K562 (cell line): ENCODE data around the gene CSNK1G1. TPM values are rescaled to one million over a fixed set of nuclear protein-coding genes. Genes with fewer than 3 reads are reported as not detected.

Source experiments
- ATAC-seq: fragments of 200-7000 bp; cut with Tn5 transposase; 3 replicates; pipeline ENCODE4 v1.9.1; 2020; ENCODE audit warnings: moderate library complexity
- BruUV-seq: library from RNA; stranded (reverse); fragments of 400-500 nt; replicated peaks from 2 replicates; lab custom pipeline; 2021; lab: Mats Ljungman, UMichigan
- CTCF ChIA-PET: fragments of 300-600 bp; formaldehyde crosslinking; extraction: SDS; loops from one replicate; lab custom pipeline; 2021; ENCODE audit warnings: low intra/inter-chr PET ratio; lab: Yijun Ruan, JAX
- POLR2A ChIA-PET: fragments of 300-600, 350-650 bp; sonication (Branson Sonifier 250); formaldehyde crosslinking; extraction: SDS; loops from one replicate; lab custom pipeline; 2021; ENCODE audit warnings: antibody characterized with exemption, inconsistent platforms; lab: Yijun Ruan, JAX
- DNase-seq, 4 experiments: peaks; one replicate each; pipeline versions ENCODE4 v3.0.0 to v3.0.0-alpha.2; 2011 to 2018; ENCODE audit warnings: low spot score in 3 of 4, mixed read lengths in 3 of 4; ENCODE audit errors: extremely low read depth in 1 of 4
- FAIRE-seq: peaks from 2 replicates; lab custom pipeline; 2011; peaks lifted over from hg19 to GRCh38; lab: Jason Lieb, UNC
- H2AFZ ChIP-seq: 2 replicates; pipeline ENCODE4 v1.6.0; 2011; ENCODE audit warnings: low read depth, low read length, control low read depth, inconsistent platforms
- H3K27ac ChIP-seq: fragments of 200-600 bp; 3 replicates; pipeline ENCODE4 v1.8.0; 2011; ENCODE audit warnings: low read depth, mild to moderate bottlenecking, control low read depth, inconsistent platforms, low read length, moderate library complexity, mixed read lengths; ENCODE audit errors: extremely low read depth
- H3K27me3 ChIP-seq, 2 experiments: fragments of 300-600 bp in 1 of 2; 2 replicates in 1 of 2; 3 replicates in 1 of 2; pipeline versions ENCODE4 v1.6.0 to v1.8.0; 2011; ENCODE audit warnings: inconsistent platforms in 2 of 2, low read length in 2 of 2, mild to moderate bottlenecking in 1 of 2, mixed read lengths in 1 of 2, moderate library complexity in 1 of 2; ENCODE audit not compliant: control insufficient read depth in 2 of 2, insufficient read depth in 2 of 2
- H3K36me3 ChIP-seq: fragments of 300-600 bp; 3 replicates; pipeline ENCODE4 v1.8.0; 2011; ENCODE audit warnings: mild to moderate bottlenecking, low read length, inconsistent platforms; ENCODE audit not compliant: control insufficient read depth, insufficient read depth
- H3K4me1 ChIP-seq, 2 experiments: fragments of 200-600 bp in 1 of 2; replicated peaks in 1 of 2; 2 replicates in 1 of 2; 3 replicates in 1 of 2; pipeline versions ENCODE4 v1.5.1 to v1.8.0; 2011; ENCODE audit warnings: inconsistent platforms in 2 of 2, low read length in 2 of 2, mild to moderate bottlenecking in 1 of 2, mixed read lengths in 1 of 2, moderate library complexity in 1 of 2; ENCODE audit not compliant: control insufficient read depth in 2 of 2, insufficient read depth in 2 of 2
- H3K4me2 ChIP-seq: 2 replicates; pipeline ENCODE4 v1.6.1; 2011; ENCODE audit warnings: low read length, control low read depth, inconsistent platforms, mixed read lengths; ENCODE audit not compliant: insufficient read depth
- H3K4me3 ChIP-seq: fragments of 200-600 bp; sonication (generic), shearing (Covaris generic); 2 replicates; pipeline ENCODE4 v1.5.1; 2016; ENCODE audit warnings: control low read depth, inconsistent platforms
- H3K79me2 ChIP-seq: fragments of 200-600 bp; 3 replicates; pipeline ENCODE4 v1.8.0; 2011; ENCODE audit warnings: low read length, inconsistent platforms; ENCODE audit not compliant: control insufficient read depth, insufficient read depth
- H3K9ac ChIP-seq, 2 experiments: 2 replicates each; pipeline versions ENCODE4 v1.6.0 to v1.6.1; 2011; ENCODE audit warnings: low read depth in 2 of 2, low read length in 2 of 2, control low read depth in 1 of 2, inconsistent platforms in 1 of 2, mild to moderate bottlenecking in 1 of 2, mixed read lengths in 1 of 2; ENCODE audit not compliant: insufficient read depth in 1 of 2
- H3K9me1 ChIP-seq: one replicate; pipeline ENCODE4 v1.6.0; 2011; ENCODE audit warnings: inconsistent platforms, mild to moderate bottlenecking, low read length, moderate library complexity; ENCODE audit not compliant: control insufficient read depth, insufficient read depth
- H3K9me3 ChIP-seq: replicated peaks from 2 replicates; pipeline ENCODE4 v1.5.1; 2011; ENCODE audit warnings: low read depth, low read length, inconsistent platforms; ENCODE audit not compliant: control insufficient read depth, insufficient read depth
- H4K20me1 ChIP-seq: replicated peaks from 2 replicates; pipeline ENCODE4 v1.6.1; 2011; ENCODE audit warnings: low read length, inconsistent platforms, mixed read lengths; ENCODE audit not compliant: control insufficient read depth, insufficient read depth
- ARID1B ChIP-seq: fragments of 450-650 bp; IDR thresholded peaks from 2 replicates; pipeline ENCODE4 v1.6.1; 2016; ENCODE audit warnings: antibody characterized with exemption, mild to moderate bottlenecking, inconsistent platforms
- ARNT ChIP-seq, 2 experiments: fragments of 450-650 bp; IDR thresholded peaks; 2 replicates each; pipeline ENCODE4 v1.6.1; 2016; ENCODE audit warnings: mild to moderate bottlenecking in 1 of 2
- BCOR ChIP-seq: fragments of 450-650 bp; IDR thresholded peaks from 2 replicates; pipeline ENCODE4 v1.6.1; 2016
- CBX1 ChIP-seq: sonication (generic); IDR thresholded peaks from 2 replicates; pipeline ENCODE4 v1.6.1; 2016; ENCODE audit warnings: antibody characterized with exemption, low read depth, mild to moderate bottlenecking
- MAZ ChIP-seq, 2 experiments: fragments of 450-650 bp in 1 of 2; sonication (generic) in 1 of 2; formaldehyde crosslinking; IDR thresholded peaks in 1 of 2; conservative IDR thresholded peaks in 1 of 2; 2 replicates each; pipeline versions ENCODE4 v1.4.0 to v1.5.0; 2020; ENCODE audit warnings: mild to moderate bottlenecking in 1 of 2, missing genetic modification reagents in 1 of 2
- MCM5 ChIP-seq: fragments of 450-650 bp; IDR thresholded peaks from 2 replicates; pipeline ENCODE4 v1.6.1; 2016; ENCODE audit warnings: low read depth
- PHF21A ChIP-seq: fragments of 450-650 bp; IDR thresholded peaks from 2 replicates; pipeline ENCODE4 v1.6.1; 2017; ENCODE audit warnings: low read depth, borderline replicate concordance
- PHF8 ChIP-seq: fragments of 200-600 bp; sonication (generic); IDR thresholded peaks from 2 replicates; pipeline ENCODE4 v1.6.1; 2012; ENCODE audit warnings: mixed run types, mild to moderate bottlenecking, inconsistent platforms, low read length, moderate library complexity, borderline replicate concordance
- SAFB2 ChIP-seq: fragments of 200-400 bp; formaldehyde crosslinking; IDR thresholded peaks from 2 replicates; pipeline ENCODE4 v1.6.1; 2018; ENCODE audit warnings: borderline replicate concordance, low read length, low read depth, moderate library complexity; ENCODE audit not compliant: severe bottlenecking
- SMARCC2 ChIP-seq: fragments of 450-650 bp; IDR thresholded peaks from 2 replicates; pipeline ENCODE4 v1.6.1; 2017; ENCODE audit warnings: antibody characterized with exemption, moderate library complexity, mild to moderate bottlenecking, low read depth
- SOX6 ChIP-seq: fragments of 450-650 bp; IDR thresholded peaks from 2 replicates; pipeline ENCODE4 v1.6.1; 2014; ENCODE audit warnings: mild to moderate bottlenecking
- TAF1 ChIP-seq: IDR thresholded peaks from 2 replicates; pipeline ENCODE4 v1.6.1; 2011; ENCODE audit warnings: mild to moderate bottlenecking, low read length, moderate library complexity; ENCODE audit not compliant: insufficient read depth, control insufficient read depth, severe bottlenecking; ENCODE audit errors: extremely low read depth
- TBP ChIP-seq: optimal IDR thresholded peaks from 2 replicates; pipeline ENCODE3; 2011; ENCODE audit warnings: low read depth, low read length, improper control_type of control experiment
- TEAD1 ChIP-seq, 2 experiments: fragments of 450-650 bp in 1 of 2; sonication (generic) in 1 of 2; formaldehyde crosslinking; IDR thresholded peaks; 2 replicates each; pipeline versions ENCODE4 v1.4.0 to v1.8.0; 2020 to 2022; ENCODE audit warnings: mild to moderate bottlenecking in 2 of 2, missing genetic modification reagents in 1 of 2
- ZKSCAN8 ChIP-seq: fragments of 200-800 bp; sonication (Bioruptor generic); IDR thresholded peaks from 2 replicates; pipeline ENCODE4 v1.6.1; 2016; ENCODE audit warnings: missing genetic modification characterization, missing compliant biosample characterization
- WGBS: fragments of 100-300 bp; shearing (Covaris generic); methylation state at CpG from one replicate; pipeline ENCODE4 v1.1.6; 2016; ENCODE audit warnings: low coverage, mixed read lengths; ENCODE audit not compliant: insufficient coverage; ENCODE audit errors: missing lambda C conversion rate; 5-methylcytosine and 5-hydroxymethylcytosine counted together
- in situ Hi-C: fragments of 300-500 bp; cut with MboI; formaldehyde crosslinking; loops from 4 replicates; pipeline ENCODE4 v1.15.0; 2018; ENCODE audit warnings: inconsistent platforms, mixed read lengths
- intact Hi-C: fragments of 100-400 bp; cut with micrococcal nuclease; formaldehyde crosslinking; loops from 2 replicates; pipeline ENCODE4 v1.14.2; 2022
- polyA plus RNA-seq, 8 experiments: library from polyadenylated mRNA; depleted of rRNA in 4 of 8; stranded (reverse) in 5 of 8; unstranded in 3 of 8; fragments of >200 nt; fragmentation: Nextera tagmentation in 2 of 8; fragmentation: Illumina TruSeq in 1 of 8; extraction: Ambion mirVana in 2 of 8; extraction: Trizol in 1 of 8; gene quantifications; 2 replicates each; pipeline versions ENCODE4 v1.2.1 to v1.2.3, GENCODE V29; 2011 to 2014; ENCODE audit warnings: inconsistent platforms in 1 of 8, missing spikeins in 1 of 8
- total RNA-seq, 7 experiments: library from RNA; depleted of rRNA in 6 of 7; stranded (reverse); fragments of >200 nt in 6 of 7; fragmentation: Illumina TruSeq in 2 of 7; extraction: Trizol in 2 of 7; gene quantifications; 2 replicates each; pipeline versions ENCODE4 v1.2.1 to v1.2.3, GENCODE V29; 2011 to 2021; ENCODE audit warnings: low replicate concordance in 1 of 7
- TF ChIP-seq, protein P1 (sequence below), 2 experiments: IDR thresholded peaks; 2 replicates each; pipeline ENCODE4 v1.6.1; 2011; ENCODE audit warnings: borderline replicate concordance in 1 of 2, control low read depth in 1 of 2, low read depth in 1 of 2, low read length in 1 of 2, mild to moderate bottlenecking in 1 of 2, mixed read lengths in 1 of 2, moderate library complexity in 1 of 2; ENCODE audit not compliant: insufficient read depth in 1 of 2, insufficient read length in 1 of 2, poor library complexity in 1 of 2, severe bottlenecking in 1 of 2; ENCODE audit errors: extremely low read depth in 1 of 2
- TF ChIP-seq, protein P2 (sequence below): fragments of 150-350 bp; conservative IDR thresholded peaks from 2 replicates; pipeline ENCODE4 v1.6.1; 2014; ENCODE audit warnings: low read length

The CSNK1G1 gene
- total and polyA plus RNA-seq, 9 of the 15 experiments (the other 6 are each of a cell fraction or from before 2014, with no cell fraction given) = 4.5 to 18.5 (median 9.5) TPM

DNA sequence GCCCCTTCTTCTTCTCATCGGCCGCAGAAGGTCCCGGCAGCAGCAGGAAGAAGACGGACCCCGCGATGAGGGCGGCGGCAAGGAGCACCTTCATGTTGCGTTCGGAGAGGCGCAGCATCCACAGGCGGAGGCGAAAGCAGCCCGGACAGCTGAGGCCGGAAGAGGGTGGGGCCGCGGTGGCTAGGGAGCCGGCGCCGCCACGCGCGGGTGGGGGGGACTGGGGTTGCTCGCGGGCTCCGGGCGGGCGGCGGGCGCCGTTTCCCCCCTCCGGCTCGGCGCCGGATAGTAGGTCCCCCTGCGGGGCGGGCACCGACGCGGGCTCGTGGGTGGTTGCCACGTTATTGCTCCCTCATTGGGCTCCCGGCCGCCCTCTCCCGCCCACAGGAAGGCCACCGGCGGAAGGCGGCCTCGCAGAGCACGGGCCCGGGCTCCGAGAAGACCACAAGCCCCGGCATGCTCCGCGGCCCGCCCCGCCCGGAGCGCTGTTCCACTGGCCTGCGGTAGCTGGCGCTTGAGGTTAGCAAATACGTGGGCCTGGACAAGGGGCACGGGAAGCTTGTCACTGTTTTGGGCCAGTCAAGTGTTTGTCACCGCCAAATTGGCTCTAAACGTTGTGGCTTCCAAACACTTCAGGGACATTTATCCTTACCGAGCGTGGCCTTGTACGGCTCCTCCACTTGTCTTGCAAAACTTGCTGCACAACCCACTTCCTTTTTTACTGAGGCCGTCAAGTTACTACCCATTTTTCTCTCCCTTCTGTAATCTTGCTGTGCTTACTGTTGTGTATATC, 192.9 kb downstream of the CSNK1G1 start, which contains the start of gene PPIB:
Gene PPIB, minus strand, starts transcription at position 154 of the 790 bp plus-strand sequence. Its CDS starts 36 bp downstream, at position 118.
- Histone ChIP-seq H3K9me1 (no peaks in the 10 kb centered on the region), H3K27ac (peak within 1 kb of the TSS; percentile 93), H3K4me2 (peak within 1 kb of the TSS; percentile 97), H2AFZ (peak within 1 kb of the TSS; percentile 99), H3K4me1 (peaks cover 16 to 27% of the 10 kb centered on the region in 2 experiments; a peak in 3 of 5 replicates), H3K9me3 (no peaks in the 10 kb centered on the region), H4K20me1 (no peaks in the 10 kb centered on the region), H3K36me3 (peaks cover 40% of the 10 kb centered on the region), H3K27me3 (no peaks in the 10 kb centered on the region), H3K9ac (peak within 1 kb of the TSS; percentile 94 to 96), H3K4me3 (peak within 1 kb of the TSS; percentile 92), H3K79me2 (peaks cover 44% of the 10 kb centered on the region)
- under 1% methylated on average over 35 of the region's 69 CpGs for WGBS
- CTCF ChIA-PET = interaction anchor here (0.7 to 2.5 kb wide), 2 partner anchors 518 to 919 kb away, joined by 3 to 15 read pairs; no protein-coding TSS in a partner anchor
- intact Hi-C loops (loop anchor here (1.0 to 5.0 kb wide), 3 partner anchors 44 to 565 kb away; partner anchors contain the start of gene CSNK1G1), in situ Hi-C loops (no loop called here)
- peak; percentile 98 for ATAC-seq
- peak; percentile 95 to 98 (median 96) for DNase-seq
- no TSS peak for BruUV-seq
- peak; percentile 87 for FAIRE-seq
- POLR2A ChIA-PET = interaction anchor here (0.6 to 3.8 kb wide), 18 partner anchors 9 to 824 kb away, joined by 3 to 36 read pairs (median 4); partner anchors contain the start of genes CIAO2A, CSNK1G1 and TRIP4
- TF ChIP-seq SMARCC2 (peak; percentile 45; the same call in 1 of the 2 replicates), ZKSCAN8 (0 out of 2 replicates have a peak, but pooled peaks have one; percentile 51), ARNT (IDR thresholded peaks at IDR 0.05) (peak; percentile 53 to 79; a peak in 1 of 4 replicates), TAF1 (peak; percentile 88), PHF21A (no peak), MCM5 (no peak), MAZ (CRISPR knock-in tag; conservative IDR thresholded peaks at IDR 0.05 in 1 of 2, IDR thresholded peaks at IDR 0.05 in 1 of 2) (peak; percentile 97 to 99), SAFB2 (no peak), TEAD1 (CRISPR knock-in tag; IDR thresholded peaks at IDR 0.05) (peak; percentile 53 to 60; a peak in 1 of 4 replicates), PHF8 (peak; percentile 81; the same call in 1 of the 2 replicates), ARID1B (0 out of 2 replicates have a peak, but pooled peaks have one; percentile 46), CBX1 (peak; percentile 29; the same call in 1 of the 2 replicates), TBP (peak; percentile 91), BCOR (peak; percentile 39; the same call in 1 of the 2 replicates), SOX6 (peak; percentile 25; the same call in 1 of the 2 replicates)
- TF ChIP-seq, protein P1, sequence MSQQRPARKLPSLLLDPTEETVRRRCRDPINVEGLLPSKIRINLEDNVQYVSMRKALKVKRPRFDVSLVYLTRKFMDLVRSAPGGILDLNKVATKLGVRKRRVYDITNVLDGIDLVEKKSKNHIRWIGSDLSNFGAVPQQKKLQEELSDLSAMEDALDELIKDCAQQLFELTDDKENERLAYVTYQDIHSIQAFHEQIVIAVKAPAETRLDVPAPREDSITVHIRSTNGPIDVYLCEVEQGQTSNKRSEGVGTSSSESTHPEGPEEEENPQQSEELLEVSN (IDR thresholded peaks at IDR 0.05; ENCODE audit: borderline replicate concordance in 1 of 2, extremely low read depth in 1 of 2, insufficient read depth in 1 of 2, insufficient read length in 1 of 2, low read depth in 1 of 2, low read length in 1 of 2, poor library complexity in 1 of 2, severe bottlenecking in 1 of 2) = peak in 1 of 2 experiments; percentile 55
- TF ChIP-seq, protein P2, sequence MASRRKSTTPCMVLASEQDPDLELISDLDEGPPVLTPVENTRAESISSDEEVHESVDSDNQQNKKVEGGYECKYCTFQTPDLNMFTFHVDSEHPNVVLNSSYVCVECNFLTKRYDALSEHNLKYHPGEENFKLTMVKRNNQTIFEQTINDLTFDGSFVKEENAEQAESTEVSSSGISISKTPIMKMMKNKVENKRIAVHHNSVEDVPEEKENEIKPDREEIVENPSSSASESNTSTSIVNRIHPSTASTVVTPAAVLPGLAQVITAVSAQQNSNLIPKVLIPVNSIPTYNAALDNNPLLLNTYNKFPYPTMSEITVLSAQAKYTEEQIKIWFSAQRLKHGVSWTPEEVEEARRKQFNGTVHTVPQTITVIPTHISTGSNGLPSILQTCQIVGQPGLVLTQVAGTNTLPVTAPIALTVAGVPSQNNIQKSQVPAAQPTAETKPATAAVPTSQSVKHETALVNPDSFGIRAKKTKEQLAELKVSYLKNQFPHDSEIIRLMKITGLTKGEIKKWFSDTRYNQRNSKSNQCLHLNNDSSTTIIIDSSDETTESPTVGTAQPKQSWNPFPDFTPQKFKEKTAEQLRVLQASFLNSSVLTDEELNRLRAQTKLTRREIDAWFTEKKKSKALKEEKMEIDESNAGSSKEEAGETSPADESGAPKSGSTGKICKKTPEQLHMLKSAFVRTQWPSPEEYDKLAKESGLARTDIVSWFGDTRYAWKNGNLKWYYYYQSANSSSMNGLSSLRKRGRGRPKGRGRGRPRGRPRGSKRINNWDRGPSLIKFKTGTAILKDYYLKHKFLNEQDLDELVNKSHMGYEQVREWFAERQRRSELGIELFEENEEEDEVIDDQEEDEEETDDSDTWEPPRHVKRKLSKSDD = peak; percentile 50; the same call in 1 of the 2 replicates
